Inflammatory macrophage treated with lipopolysaccharide for 4 hours (primary cell): Measurements from ENCODE around the gene PDXK.
"Not testable (repeated sequence)": the region's sequence is repeated elsewhere in the genome, so short reads cannot be mapped to it uniquely, and the experiment has no call there.

Source experiments
- DNase-seq: peaks from one replicate; pipeline ENCODE4 v3.0.0-alpha.2; 2020

Gene PDXK

DNA sequence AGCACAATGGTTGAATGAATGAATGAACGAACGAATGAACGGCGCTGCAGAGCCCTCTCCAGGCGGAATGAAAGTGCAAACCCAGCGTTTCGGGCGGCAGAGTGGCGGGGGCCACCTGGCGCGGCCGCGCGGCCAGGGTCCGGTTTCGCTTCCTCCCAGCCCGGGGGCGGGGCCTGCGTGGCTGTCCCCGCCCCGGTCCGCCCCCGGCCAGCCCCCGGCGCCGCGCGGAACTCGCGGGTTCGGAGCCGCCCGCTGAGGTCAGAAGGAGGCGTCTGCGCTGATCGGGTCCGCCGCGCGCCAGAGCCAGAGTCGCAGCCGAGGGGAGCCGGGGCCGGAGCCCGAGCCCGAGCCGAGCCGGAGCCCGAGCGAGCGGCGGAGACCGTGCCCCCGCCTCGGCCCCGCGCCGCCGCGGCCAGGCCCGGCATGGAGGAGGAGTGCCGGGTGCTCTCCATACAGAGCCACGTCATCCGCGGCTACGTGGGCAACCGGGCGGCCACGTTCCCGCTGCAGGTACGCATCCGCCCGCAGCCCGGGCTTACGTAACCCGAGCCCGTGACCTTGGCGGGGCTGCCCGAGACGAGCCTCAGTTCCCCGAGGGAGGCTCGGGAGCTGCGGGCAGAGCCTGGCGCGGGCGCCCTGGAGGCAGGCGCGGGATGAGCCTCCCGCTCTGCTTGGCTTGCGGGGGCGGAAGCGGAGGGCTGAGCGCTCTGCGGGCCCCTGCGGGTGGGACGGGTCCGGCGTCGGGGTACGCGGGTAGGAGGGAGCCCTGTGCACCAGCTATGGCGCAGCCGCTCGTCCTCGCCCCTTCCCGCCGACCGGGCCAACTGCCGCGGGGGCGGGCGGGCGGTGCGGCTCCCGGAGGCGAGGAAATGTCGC lies at the start of gene PDXK:
Gene PDXK (plus strand): TSS at position 258 of the 876 bp plus-strand sequence. CDS start 166 bp downstream, at position 424.
- DNase-seq = peak; percentile 92

DNA sequence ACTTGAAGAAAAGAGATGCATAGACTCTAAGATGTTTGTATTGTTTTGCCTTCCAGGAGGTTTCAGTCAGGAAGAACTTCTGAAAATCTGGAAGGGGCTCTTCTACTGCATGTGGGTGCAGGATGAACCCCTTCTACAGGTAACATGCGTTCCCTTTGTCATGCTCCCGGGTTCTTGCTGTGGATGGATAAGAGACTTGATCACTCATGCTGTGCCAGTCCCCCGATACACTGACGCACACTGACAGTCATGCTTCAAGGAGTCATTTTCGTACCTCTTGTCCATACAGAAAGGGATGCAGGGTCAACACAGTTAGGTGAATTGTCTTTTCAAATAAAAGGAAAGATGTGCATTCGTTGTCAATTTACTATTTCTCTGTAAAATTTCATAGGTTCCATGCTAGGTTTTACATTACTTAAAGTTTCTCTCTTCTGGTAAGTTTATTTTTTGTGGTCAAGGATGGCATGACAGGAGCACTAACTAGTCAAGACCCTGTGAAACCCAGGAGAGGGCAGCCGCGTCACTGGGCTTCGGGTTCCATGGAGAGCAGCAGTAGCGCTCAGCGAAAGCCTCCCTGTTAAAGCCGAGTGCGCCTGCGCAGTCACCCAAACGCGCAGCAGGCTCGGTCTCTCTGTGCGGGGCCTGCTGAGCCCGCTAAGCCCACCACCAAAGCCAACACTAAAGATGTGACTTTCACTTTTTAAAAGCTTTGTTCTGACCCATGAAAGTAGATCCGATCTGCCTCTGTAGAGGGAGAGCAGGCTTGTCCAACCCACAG lies 48.9 kb upstream of the PDXK start:
- no peak for DNase-seq

DNA sequence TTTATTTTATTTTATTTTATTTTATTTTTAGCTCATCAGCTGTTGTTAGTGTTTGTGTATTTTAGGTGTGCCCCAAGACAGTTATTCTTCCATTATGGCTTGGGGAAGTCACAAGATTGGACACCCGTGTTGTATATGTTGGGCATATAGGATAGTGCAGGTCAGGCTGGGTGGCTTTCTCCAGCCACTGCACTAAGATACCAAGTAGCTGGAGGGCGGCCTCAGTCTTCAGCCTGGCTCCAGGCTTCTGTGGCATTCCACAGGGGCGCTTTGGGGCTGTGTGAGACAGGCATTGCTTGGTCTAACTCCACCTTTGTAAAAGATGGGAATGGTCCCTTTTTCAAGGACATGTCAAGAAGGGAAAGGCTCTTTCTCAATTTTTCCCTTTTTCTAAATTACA lies 43.1 kb upstream of the PDXK start:
- no peak for DNase-seq

DNA sequence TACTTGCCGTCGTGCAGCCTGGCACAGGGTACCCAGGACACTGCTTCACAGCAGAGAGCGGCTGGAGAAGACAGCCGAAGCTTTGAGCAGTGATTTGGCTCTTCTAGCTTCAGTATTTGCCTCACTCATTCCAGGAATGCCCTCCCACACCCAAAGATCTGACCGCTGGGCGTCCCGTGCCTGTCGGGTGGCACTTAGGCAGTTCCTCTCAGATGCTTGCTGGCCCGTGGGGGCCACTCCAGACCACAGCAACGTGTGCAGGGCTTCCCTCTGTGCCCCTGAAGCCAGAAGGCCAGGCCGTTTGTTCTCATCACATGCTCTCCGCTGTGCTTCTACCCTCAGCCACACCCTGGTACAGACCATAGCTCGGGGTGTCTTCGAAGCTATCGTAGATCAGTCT lies 42.5 kb upstream of the PDXK start:
- DNase-seq = no peak

DNA sequence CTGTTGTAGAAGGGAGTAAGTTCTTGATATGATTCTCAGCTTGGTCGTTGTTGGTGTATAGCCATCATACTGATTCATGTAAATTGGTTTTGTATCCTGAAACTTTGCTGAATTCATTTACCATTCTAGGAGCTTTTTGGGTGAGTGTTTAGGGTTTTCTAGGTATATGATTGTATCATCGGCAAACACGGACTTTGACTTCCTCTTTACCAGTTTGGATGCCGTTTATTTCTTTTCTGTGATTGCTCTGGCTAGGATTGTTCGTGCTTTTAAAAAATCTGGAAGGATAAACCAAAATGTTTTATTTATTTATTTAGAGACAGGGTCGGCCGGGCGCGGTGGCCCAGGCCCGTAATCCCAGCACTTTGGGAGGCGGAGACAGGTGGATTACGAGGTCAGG lies 39.0 kb upstream of the PDXK start:
- DNase-seq = no peak

DNA sequence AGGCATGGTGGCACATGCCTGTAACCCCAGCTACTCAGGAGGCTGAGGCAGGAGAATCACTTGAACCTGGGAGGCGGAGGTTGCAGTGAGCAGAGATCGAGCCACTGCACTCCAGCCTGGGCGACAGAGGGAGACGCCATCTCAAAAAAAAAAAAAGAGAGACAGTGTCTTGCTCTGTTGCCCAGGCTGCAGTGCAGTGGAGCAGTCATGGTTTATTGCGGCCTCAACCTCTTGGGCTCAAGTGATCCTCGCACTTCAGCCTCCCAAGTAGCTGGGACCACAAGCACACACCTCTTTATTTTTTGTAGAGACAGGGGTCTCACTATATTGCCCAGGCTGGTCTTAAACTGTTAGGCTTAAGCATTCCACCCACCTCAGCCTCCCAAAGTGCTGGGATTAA lies 38.5 kb upstream of the PDXK start:
- not testable (repeated sequence) for DNase-seq

DNA sequence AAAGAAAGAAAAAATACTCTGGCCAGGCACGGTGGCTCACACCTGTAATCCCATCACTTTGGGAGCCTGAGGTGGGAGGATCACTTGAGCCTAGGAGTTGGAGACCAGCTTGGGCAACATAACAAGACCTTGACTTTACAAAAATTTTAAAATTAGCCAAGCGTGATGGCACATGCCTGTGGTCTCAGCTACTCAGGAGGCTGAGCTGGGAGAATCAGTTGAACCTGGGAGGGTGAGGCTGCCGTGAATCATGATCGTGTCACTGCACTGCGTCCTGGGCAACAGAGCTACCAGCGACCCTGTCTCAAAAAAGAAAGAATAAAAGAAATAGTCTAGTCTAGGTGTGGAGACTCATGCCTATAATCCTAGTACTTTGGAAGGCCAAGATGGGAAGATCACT lies 37.3 kb upstream of the PDXK start:
- no peak for DNase-seq

DNA sequence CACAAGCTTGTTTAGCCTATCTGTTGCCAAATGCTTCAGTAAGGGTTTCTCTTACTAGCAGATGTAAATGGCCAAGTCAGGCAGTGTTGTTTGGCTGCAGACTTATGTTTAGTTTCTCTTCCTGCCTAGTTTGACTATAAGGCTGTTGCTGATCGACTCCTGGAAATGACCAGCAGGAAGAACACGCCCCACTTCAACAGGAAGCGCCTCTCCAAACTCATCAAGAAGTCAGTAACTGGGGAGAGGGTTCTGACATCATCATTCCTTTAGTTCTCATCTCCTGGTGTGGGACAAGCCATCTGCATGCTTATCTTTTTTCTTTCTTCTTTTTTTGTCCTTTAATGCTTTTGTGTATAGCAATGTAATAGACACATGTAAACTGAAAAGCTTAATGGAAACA lies 34.5 kb upstream of the PDXK start:
- peak; percentile 35 for DNase-seq

DNA sequence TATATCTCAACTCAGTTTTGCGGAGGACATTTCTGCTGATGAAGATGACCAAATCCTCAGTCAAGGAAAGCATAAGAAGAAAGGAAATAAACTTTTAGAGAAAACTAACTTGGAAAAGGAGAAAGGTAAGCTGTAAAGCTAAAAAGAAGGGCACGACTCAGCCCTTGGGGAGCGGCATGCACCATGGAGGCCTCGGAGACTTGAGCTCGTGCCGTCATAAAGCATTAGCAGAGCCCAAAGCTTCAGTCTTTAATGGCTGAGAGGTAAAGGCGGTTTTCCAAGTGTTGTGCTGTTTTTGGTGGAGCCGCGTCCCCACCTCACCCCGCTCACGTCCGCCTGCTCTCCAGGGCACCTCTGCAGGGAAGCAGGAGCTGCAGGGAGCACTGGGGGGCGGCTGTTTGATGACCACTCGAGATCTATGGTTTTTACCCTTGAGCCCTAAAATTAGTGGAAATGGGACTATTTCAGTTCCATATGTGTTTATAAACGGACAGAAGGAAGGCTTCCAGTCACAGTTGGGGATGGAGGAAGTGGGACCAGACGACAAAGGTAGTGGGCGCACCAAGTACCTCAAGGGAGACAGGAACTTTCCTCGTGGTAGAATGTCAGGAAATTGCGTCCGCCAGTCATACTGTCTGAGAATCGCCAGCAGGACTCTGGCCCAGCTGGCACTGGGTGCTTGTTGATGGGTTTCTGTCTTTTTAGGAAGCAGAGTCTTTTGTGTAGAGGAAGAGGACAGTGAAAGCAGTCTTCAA lies 31.9 kb upstream of the PDXK start:
- DNase-seq = no peak

DNA sequence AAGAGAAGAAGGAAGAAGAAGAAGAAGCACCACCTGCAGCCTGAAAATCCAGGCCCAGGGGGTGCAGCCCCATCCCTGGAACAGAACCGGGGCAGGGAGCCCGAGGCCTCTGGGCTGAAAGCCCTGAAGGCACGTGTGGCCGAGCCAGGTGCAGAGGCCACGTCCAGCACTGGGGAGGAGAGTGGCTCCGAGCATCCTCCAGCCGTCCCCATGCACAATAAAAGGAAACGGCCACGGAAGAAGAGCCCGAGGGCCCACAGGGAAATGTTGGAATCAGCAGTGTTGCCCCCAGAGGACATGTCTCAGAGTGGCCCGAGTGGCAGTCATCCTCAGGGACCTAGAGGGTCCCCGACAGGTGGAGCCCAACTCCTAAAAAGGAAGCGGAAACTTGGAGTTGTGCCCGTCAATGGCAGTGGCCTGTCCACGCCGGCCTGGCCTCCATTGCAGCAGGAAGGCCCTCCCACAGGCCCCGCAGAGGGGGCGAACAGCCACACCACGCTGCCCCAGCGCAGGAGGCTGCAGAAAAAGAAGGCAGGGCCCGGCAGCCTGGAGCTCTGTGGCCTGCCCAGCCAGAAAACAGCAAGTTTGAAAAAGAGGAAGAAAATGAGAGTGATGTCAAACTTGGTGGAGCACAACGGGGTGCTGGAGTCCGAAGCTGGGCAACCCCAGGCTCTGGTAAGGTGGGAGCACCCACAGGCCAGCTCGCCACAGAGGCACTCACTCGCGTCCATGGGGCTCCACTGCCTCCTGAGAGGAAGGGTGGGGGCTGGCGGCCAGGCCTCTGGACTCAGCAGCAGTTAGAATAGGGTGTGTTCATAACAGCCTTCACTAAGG lies 31.1 kb upstream of the PDXK start:
- no peak for DNase-seq

DNA sequence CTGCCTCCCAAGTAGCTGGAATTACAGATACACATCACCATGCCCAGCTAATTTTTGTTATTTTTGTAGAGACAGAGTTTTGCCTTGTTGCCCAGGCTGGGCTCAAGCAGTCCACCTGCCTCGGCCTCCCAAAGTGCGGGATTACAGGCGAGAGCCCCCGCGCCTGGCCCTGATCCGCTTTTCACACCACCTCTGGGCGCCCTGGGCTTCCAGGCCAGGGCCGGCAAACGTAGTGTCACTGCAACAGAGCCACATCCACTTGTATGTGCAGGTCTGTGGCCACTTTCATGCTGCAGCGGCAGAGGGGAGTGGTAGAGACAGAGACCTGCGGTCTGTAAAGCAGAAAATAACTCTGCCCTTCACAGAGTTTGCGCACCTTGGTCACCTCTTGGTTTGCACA lies 30.0 kb upstream of the PDXK start:
- DNase-seq = no peak

DNA sequence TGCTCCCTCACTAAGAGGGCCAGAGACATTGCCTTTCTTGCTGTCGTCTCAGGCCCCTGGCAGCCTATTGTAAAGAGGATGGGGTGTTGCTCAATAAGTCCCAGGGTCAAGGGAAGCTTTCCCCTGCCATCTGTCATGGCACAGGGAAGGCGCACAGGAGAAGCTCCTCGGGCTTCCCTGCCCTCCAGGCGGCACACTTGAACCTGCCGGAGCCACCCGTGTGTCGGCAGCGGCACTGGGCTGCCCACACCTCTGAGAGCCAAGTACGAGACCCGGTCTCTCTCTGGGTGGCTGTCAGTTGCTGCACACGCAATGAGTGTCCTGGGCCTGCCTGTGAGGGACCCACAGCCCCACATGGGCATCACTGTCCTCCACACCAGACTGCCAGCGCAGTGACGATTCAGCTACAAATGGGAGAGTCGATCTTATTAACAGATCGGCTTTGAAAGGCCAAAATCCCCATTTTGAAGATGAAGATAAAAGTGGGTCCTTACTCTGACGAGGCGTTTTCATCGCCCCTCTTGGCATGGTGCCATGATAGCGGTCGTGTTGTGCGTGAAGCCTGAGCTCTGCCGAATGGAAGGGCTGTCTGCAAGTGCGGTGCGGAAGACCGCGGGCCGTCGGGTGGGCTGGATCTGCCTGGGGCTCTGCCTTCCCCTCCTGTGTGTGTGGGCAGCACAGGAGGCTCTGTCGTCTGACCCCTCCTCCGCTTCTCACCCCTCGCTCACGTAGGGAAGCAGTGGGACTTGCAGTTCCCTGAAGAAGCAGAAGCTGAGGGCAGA lies 29.2 kb upstream of the PDXK start:
- DNase-seq = no peak

DNA sequence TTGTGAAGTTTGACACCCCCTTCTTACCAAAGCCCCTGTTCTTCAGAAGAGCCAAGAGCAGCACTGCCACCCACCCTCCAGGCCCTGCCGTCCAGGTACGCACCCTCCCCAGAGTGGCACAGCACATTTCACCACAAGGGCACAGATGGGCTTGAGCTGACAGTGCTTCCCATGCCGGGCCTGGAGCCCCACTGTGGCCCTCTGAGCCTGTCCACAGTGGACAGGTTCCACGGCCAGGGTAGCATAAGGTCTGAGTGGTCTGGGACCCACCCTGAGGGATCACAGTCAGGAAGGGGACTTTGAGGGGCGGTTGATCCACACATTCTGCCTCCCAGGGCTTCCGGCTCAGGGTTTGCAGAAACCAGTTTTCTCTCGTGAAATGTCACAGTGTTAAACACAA lies 28.6 kb upstream of the PDXK start:
- DNase-seq = no peak

DNA sequence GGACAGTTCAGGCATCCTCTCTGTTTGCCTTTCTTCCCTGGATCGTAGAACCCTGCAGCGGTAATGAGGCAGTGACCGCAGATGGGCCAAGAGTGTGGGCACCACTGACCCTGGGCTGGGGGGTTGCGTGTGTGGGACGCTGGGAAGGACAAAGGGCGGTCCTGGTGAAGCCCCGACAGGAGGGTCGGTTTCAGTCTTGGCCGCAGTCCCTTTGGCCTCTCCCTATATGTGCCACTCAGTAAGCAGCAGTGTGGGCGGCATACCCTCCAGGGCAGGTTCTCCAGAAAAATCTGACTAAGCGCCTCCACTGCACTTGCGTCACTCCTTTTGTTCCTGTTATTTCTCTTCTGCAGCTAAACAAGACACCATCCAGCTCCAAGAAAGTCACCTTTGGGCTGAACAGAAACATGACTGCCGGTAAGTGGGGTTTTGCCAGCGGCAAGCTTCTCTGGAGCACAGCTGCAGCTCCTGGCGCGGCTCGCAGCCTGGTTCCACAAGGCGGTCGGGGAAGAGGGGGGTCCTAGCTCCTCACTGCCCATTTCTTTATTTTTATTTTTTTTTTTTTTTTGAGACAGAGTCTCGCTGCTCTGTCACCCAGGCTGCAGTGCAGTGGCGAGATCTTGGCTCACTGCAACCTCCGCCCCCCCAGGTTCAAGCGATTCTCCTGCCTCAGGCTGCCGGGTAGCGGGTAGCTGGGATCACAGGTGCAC lies 27.7 kb upstream of the PDXK start:
- peak; percentile 73 for DNase-seq

DNA sequence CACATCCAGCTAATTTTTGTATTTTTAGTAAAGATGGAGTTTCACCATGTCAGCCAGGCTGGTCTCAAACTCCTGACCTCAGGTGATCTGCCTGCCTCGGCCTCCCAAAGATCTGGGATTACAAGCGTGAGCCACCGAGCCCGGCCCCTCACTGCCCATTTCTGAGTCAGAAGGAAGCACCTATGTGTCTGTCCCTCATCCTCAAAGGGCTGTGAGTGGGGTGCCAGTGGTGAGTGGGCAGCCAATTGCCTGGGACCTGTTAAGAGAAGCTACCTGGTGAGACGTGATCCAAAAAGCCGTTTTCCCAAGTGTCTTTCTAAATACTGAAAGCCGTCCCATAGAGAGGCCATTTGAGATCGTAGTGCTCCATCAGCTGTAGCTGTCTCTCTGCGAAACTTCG lies 27.1 kb upstream of the PDXK start:
- no peak for DNase-seq

DNA sequence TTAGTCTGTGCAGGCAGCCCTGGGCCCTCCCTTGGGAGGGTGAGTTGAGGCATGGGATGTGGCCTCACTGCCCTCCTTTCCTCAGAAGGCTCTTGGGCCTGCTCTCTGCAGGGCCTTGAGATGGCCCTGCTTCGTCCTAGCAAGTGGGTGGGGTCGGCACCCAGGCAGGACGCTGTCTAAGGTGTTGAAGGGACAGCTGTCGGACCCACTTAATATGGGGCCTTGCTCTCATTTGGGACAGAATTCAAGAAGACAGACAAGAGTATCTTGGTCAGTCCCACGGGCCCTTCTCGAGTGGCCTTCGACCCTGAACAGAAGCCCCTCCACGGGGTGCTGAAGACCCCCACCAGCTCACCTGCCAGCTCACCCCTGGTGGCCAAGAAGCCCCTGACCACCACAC lies 26.0 kb upstream of the PDXK start:
- no peak for DNase-seq

DNA sequence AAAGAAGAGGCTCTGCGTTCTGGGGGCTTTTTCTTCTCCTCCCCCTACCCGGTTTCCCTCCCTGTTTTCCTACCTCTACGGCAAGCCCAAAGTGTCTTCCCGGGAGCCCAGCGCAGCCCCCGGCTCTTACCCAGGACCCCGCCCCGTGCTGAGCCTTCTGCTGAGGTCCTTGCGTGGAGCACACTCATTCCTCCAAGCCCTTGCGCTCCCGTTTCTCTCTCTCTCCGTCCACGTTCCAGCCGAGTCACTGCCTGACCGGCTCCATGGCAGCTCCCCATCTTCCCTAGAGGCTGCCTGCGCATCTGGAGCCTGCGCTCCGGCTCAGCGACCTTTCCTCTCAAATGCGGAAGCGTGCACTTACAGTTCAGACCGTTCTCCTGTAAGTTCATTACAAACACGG lies 24.9 kb upstream of the PDXK start:
- no peak for DNase-seq

DNA sequence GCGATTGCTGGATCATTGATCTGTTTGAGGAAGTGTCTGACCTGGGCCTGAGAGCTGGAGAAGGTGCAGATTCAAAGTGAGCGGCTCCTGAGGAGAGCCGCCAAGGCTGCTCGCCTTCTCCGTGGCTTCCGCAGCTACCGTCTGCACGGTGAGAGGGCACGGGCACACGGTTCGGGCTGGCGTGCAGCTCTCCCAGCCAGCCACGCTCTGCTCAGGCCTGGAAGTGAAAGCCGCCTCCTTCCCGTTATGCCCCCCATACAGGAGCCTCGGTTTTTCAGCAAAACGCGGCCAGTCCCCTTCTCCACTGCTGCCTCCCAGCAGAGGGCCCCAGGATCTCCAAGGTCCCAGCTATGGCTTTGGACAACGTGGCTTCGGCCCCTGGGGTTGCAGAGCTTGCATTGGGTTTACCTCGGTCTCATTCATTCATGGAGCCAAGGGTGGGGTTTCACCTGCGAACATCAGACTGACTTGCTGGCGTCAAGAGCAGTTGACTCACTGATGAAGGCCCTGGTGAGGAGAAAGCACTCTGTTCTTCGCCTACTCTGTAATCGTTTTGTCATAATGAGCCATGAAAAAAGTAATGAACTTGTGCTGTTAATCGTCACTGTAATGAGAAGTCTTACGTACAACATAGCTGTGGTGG lies 24.4 kb upstream of the PDXK start:
- no peak for DNase-seq

DNA sequence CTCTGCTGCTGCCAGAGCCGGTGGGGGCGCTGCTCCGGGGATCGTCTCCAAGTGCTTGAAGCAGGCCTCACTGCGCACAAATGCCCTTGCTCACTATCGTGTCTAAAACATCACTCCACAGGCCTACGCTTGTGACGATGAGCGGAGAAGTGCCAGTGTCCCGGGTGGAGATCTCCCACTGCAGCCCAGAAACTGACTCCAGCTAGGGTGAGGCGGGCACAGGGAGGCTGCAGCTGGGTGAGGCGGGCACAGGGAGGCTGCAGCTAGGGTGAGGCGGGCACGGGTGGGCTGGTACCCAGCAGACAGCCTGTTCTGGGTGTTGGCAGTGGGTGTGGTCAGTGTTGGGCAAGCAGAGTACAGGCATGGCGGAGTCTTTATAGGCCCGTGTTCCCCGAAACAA lies 22.7 kb upstream of the PDXK start:
- no peak for DNase-seq
